Renal pelvis (tissue), 4 donors: ENCODE data around the gene HS2ST1. TPM values are rescaled to one million over a fixed set of nuclear protein-coding genes. Genes with fewer than 3 reads are reported as not detected.
"Not testable (repeated sequence)": the region's sequence is repeated elsewhere in the genome, so short reads cannot be mapped to it uniquely, and the experiment has no call there.

Experiments used
- DNase-seq: peaks from one replicate; pipeline ENCODE4 v3.0.0-alpha.2; 2013
- polyA plus RNA-seq, 3 donors: library from polyadenylated mRNA; unstranded; fragments of 120-200 nt; gene quantifications; one replicate each; pipeline ENCODE4 v1.2.1, GENCODE V29; 2013; ENCODE audit not compliant: insufficient read length in 3 of 3

Gene HS2ST1
- polyA plus RNA-seq, 3 donors: 37.7 to 42.8 (median 41.7) TPM

GRCh38 chr1:86963841-86964240 lies 49.4 kb downstream of the HS2ST1 start:
- not testable (repeated sequence) for DNase-seq

- no peak for DNase-seq
Observed at GRCh38 chr1:86965012-86965826, 50.8 kb downstream of the HS2ST1 start.

- no peak for DNase-seq
Observed at GRCh38 chr1:86965827-86966182, 51.4 kb downstream of the HS2ST1 start.

- no peak for DNase-seq
Observed at GRCh38 chr1:86970938-86971337, 56.5 kb downstream of the HS2ST1 start.

- DNase-seq: no peak
Observed at GRCh38 chr1:86971778-86972177, 57.3 kb downstream of the HS2ST1 start.

- DNase-seq: no peak
Observed at GRCh38 chr1:86972262-86972661, 57.8 kb downstream of the HS2ST1 start.

- DNase-seq: no peak
Observed at GRCh38 chr1:86975993-86976550, 61.6 kb downstream of the HS2ST1 start.

- DNase-seq: no peak
Observed at GRCh38 chr1:86976664-86977063, 62.2 kb downstream of the HS2ST1 start.

GRCh38 chr1:86981482-86982213 lies 67.2 kb downstream of the HS2ST1 start:
- no peak for DNase-seq

- not testable (repeated sequence) for DNase-seq
Observed at GRCh38 chr1:86983677-86984076, 69.2 kb downstream of the HS2ST1 start.

GRCh38 chr1:86987446-86987845 lies 73.0 kb downstream of the HS2ST1 start:
- DNase-seq: no peak

GRCh38 chr1:86988835-86989234 lies 74.4 kb downstream of the HS2ST1 start:
- DNase-seq: no peak

- not testable (repeated sequence) for DNase-seq
Observed at GRCh38 chr1:86989690-86990089, 75.3 kb downstream of the HS2ST1 start.

GRCh38 chr1:86990826-86991225 lies 76.4 kb downstream of the HS2ST1 start:
- DNase-seq: no peak

- no peak for DNase-seq
Observed at GRCh38 chr1:86991549-86992186, 77.2 kb downstream of the HS2ST1 start.

GRCh38 chr1:86992861-86993260 lies 78.4 kb downstream of the HS2ST1 start:
- no peak for DNase-seq

- no peak for DNase-seq
Observed at GRCh38 chr1:86993269-86993985, 79.0 kb downstream of the HS2ST1 start.

- no peak for DNase-seq
Observed at GRCh38 chr1:86994061-86994460, 79.6 kb downstream of the HS2ST1 start.

GRCh38 chr1:86997538-86997937 lies 83.1 kb downstream of the HS2ST1 start:
- DNase-seq: no peak

- no peak for DNase-seq
Observed at GRCh38 chr1:86998280-86998679, 83.8 kb downstream of the HS2ST1 start.

- DNase-seq: no peak
Observed at GRCh38 chr1:86998727-86999126, 84.3 kb downstream of the HS2ST1 start.

GRCh38 chr1:87000460-87000859 lies 86.0 kb downstream of the HS2ST1 start:
- DNase-seq: no peak
